Esophagus muscularis mucosa (tissue), 4 donors: Measurements from ENCODE around the gene SPIRE2.
"Not testable (repeated sequence)": the region's sequence is repeated elsewhere in the genome, so short reads cannot be mapped to it uniquely, and the experiment has no call there.

Experiments
- EP300 ChIP-seq: sonication (generic); formaldehyde crosslinking; IDR thresholded peaks from one replicate; pipeline ENCODE4 v1.6.1; 2017; ENCODE audit warnings: antibody characterized with exemption
- POLR2A ChIP-seq: fragments of 450-650 bp; IDR thresholded peaks from one replicate; pipeline ENCODE4 v1.6.1; 2017; ENCODE audit warnings: antibody characterized with exemption, moderate library complexity, mild to moderate bottlenecking, low read depth
- POLR2AphosphoS5 ChIP-seq, 2 donors: sonication (generic); formaldehyde crosslinking; IDR thresholded peaks; one replicate each; pipeline ENCODE4 v1.6.1; 2017; ENCODE audit warnings: antibody characterized with exemption in 2 of 2
- TF ChIP-seq, protein P1 (sequence below), 3 experiments: fragments of 200-600 bp in 2 of 3; fragments of 450-650 bp in 1 of 3; sonication (generic) in 2 of 3; IDR thresholded peaks; one replicate each; pipeline ENCODE4 v1.5.1; 2017 to 2019; ENCODE audit warnings: antibody characterized with exemption in 3 of 3, mild to moderate bottlenecking in 2 of 3, moderate library complexity in 1 of 3

DNA sequence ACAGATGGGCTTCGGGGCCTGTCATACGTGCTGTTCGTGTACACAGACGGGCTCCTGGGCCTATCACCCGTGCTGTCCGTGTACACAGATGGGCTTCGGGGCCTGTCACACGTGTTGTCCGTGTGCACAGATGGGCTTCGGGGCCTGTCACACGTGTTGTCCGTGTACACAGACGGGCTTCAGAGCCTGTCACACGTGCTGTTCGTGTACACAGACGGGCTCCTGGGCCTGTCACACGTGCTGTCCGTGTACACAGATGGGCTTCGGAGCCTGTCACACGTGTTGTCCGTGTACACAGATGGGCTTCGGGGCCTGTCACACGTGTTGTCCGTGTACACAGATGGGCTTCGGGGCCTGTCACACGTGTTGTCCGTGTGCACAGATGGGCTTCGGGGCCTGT lies 50.8 kb downstream of the SPIRE2 start:
- TF ChIP-seq, protein P1, sequence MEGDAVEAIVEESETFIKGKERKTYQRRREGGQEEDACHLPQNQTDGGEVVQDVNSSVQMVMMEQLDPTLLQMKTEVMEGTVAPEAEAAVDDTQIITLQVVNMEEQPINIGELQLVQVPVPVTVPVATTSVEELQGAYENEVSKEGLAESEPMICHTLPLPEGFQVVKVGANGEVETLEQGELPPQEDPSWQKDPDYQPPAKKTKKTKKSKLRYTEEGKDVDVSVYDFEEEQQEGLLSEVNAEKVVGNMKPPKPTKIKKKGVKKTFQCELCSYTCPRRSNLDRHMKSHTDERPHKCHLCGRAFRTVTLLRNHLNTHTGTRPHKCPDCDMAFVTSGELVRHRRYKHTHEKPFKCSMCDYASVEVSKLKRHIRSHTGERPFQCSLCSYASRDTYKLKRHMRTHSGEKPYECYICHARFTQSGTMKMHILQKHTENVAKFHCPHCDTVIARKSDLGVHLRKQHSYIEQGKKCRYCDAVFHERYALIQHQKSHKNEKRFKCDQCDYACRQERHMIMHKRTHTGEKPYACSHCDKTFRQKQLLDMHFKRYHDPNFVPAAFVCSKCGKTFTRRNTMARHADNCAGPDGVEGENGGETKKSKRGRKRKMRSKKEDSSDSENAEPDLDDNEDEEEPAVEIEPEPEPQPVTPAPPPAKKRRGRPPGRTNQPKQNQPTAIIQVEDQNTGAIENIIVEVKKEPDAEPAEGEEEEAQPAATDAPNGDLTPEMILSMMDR (IDR thresholded peaks at IDR 0.05) = not testable (repeated sequence)
- TF ChIP-seq EP300; POLR2A; POLR2AphosphoS5 (IDR thresholded peaks at IDR 0.05): not testable (repeated sequence)
